ENCODE results near the gene CRIP1.

The CRIP1 gene

GRCh38 chr14:105519946-105520698 is 33.4 kb downstream of the CRIP1 start:
- DNase-seq, result no peak

- DNase-seq, result no peak
These were observed 38.6 kb downstream of the CRIP1 start for GRCh38 chr14:105525326-105525725.

- DNase-seq, result peak in 1 of 3 donors; percentile 37
These were observed 39.4 kb downstream of the CRIP1 start, which contains the start of gene TMEM121 for GRCh38 chr14:105525861-105526775. TMEM121 (plus strand) TSS chr14:105526583; CDS start chr14:105528835, 2,252 bp downstream.

GRCh38 chr14:105526776-105527380 is 40.2 kb downstream of the CRIP1 start:
- DNase-seq, result no peak

DNA sequence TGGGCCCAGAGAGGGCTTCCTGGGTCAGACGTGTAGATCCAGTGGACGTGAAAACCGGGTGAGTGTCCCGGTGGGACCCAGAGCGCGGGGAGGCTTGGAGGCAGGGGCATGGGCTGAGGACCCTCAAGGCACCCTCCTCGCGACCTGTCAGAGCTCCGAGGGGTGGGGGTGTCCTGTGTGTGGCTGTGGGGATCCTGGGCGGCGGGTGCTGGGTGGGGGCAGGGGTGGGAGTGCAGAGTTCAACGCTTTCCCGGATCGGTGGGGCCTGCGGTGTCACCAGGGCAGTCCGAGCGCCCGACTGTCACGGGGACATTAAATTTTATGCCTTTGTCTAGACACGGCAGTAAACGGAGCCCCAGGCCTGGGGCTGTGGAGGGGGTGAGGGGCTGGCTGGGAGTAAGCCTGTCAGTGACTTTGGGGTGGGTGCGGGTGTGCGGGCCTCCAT is 40.7 kb downstream of the CRIP1 start:
- DNase-seq, result no peak

DNA sequence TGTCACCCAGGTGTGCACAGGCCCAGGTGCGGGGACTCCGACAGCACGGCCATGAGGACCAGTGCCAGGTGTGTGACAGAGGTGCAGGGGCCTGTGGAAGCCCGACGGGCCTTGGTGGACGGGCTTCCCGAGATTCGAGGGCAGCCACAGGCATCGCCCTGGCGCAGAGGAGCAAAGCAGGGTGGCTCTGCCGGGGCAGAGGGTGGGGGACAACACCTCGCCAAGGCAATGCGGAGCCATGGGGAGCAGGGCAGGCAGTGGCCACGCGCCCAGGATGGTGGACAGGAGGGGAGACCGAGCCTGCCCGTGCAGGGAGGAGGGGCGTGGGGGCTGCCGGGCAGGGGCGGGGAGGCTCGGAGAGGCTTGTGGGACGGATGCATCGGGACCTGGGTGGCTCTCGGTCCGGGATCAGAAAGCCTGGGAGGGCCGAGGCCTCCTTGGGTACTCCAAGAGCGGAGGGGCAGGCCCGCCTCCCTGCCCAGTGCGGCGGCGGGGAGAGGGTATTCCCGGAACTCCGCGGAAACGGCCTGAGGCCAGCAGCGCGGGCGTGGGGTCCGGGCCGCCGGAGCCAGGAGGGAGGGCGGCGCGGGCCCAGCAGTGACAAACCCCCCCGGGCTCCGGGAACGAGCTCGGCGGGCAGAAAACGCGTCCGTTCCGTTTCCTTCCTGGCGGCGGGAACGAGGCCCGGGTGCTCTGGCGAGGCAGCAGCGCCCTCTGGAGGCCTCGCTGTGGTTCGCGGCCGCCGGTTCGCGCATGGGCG is 41.3 kb downstream of the CRIP1 start:
- peak; percentile 77 to 92 (median 89) for DNase-seq

- DNase-seq, result no peak
These were observed 42.1 kb downstream of the CRIP1 start for GRCh38 chr14:105528586-105529318.

- DNase-seq, result no peak
These were observed 42.6 kb downstream of the CRIP1 start for GRCh38 chr14:105529319-105529568.

DNA sequence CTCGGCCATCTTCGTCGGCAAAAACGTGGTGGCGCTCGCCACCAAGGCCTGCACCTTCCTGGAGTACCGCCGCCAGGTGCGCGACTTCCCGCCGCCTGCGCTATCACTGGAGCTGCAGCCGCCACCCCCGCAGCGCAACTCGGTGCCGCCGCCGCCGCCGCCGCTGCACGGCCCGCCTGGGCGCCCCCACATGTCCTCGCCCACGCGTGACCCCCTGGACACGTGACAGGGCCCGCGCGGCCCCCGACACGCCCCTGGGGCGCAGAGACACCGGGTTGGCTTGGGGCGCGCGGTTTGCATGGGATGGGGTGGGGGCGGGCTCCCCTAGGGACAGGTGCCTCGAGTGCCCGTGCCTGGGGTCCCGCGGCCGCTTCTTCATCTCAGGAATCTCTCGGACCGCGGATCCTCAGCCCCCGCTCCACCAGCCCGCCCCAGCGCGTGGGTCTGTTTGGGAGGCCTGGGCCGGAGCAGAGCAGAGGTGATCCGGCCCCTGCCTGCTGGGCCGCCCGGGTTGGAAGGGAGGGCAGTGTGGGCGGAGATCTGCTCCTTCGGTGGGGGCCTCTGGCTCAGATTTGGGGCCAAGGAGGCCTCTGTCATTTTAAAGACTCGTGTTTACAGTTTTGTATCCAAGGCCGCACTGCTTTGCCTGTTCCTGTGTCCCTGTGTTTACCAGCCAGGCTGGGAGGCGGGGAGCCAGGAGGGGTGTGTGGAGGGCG is 43.0 kb downstream of the CRIP1 start:
- DNase-seq, result no peak

DNA sequence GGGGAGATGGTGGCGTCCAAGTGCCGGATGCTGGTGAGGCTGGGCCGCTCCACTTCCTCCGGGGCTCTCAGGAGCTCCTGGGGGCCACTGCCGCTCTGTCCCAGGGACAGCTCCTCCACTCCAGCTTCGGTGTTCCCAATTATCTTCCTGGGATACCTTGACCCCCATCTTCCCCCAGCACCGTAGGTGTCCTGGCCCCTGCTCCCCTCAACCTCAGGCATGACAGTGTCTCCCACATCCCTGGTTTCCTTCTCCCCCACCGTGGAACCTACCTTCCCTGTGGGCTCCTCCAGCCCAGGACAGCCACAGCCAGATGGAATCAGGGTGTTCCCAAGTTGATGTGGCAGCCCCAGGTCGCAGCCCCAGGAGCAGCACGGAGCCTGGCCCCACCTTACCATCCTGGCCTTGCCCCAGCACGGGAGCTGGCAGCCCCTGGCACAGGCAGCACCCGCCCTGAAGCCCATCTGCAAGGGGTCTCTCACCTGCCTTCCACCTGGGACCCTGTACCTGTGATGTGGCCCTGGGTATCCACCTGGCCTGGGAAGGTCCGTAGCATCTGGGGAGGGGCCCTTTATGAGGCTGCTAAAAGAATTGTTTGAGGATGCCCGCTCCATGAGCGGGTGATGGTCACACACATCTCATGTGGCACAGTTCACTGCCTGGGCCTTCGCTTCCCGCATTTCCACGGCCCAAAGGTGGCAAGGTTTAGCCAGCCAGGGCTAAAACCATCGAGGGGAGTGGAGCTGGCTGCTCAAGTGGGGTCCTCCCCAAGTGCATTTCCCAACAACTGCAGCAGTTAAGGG is 43.8 kb downstream of the CRIP1 start:
- DNase-seq, result no peak

GRCh38 chr14:105531088-105531893 is 44.6 kb downstream of the CRIP1 start:
- DNase-seq, result no peak

DNA sequence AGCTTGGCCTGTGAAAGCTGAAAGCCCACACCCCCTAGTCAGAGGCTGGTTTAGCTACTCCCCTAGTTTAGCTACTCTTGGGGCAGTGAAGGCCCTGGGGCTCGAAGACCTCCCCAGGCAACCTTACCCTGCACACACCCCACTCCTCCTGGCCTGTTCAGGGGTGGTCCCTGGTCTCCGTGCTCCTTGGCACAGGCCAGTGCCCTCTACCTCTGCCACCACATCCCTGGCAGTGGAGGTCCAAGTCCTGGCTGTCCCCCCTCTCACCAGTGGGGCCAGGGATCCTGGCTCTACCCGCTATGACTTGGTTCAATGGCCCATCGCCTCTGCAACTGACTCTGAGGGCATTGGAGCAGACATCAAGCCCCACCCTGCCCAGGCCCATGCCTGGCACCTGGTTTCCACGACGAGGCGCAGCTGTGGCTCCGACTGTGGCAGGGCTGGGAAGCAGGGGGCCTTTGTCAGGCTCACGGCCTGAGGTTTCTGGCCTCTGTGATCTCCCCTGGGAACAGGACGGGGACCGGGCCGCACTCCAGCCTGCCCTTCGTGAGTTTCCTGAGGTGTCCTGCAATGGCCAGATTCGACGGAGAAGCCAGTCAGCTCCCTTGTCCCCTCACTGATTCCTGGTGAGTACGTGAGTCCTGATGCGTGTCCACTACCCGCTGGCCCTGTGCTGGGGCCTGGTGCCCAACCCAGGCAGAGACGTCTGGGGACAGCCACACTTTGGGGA is 45.4 kb downstream of the CRIP1 start:
- DNase-seq, result no peak

DNA sequence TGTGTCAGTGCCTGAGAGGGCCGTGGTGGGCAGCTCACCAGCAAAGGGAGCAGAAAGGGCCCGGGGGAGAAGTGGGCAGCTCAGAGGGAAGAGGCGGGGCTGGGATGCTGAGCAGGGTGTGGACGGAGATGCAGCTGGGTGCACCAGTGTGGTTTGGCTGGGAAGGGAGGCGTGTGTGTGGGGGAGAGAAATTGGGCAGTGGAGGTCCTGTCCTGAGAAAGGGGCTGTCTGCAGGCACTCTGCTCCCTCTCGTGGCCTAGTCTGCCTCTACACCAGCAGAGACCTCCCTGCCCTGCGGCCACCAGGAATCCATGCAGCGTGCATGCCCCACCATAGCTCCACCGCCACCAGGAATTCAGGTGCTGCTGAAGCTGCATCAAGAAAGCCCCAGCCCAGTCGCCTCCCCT is 46.1 kb downstream of the CRIP1 start:
- no peak for DNase-seq

DNA sequence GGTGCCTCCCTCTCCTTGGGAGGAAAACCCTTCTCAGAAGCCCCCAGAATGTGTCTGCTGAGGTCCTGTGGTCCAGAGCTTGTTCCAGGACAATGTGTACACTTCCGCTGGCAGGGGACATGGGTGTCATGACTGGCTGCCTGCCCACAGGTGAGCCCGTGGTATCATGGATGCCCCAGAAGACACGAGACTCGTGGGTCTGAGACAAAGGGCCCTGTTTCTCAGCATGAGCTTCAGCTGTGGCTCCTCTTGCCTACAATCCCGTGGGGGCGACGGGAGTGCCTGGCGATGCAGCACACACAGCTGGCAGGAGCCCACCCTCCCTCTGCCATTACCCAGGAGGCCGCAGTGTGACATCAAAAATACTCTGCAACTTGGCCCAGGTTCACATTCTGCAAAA is 46.7 kb downstream of the CRIP1 start:
- no peak for DNase-seq

GRCh38 chr14:105533811-105534498 is 47.3 kb downstream of the CRIP1 start:
- DNase-seq, result no peak

DNA sequence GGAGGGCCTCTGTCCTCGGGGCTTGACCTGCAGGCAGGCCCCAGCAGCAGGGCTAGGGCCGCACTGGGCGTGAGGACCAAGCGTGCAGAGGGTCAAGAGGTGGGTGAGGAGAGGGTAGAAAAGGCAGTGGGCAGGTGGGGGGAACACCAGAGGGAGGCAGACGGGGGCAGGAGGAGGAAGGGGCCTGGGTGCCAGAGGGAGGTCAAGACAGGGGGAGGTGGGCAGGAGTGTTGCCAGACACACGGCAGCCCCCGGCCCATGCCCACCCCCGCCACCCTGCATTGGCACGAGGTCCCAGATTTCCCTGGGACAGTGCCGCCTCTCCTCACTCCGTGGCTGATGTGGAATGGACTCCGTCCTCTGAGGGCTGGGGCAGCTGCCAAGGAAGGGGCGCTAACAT is 47.9 kb downstream of the CRIP1 start:
- no peak for DNase-seq

DNA sequence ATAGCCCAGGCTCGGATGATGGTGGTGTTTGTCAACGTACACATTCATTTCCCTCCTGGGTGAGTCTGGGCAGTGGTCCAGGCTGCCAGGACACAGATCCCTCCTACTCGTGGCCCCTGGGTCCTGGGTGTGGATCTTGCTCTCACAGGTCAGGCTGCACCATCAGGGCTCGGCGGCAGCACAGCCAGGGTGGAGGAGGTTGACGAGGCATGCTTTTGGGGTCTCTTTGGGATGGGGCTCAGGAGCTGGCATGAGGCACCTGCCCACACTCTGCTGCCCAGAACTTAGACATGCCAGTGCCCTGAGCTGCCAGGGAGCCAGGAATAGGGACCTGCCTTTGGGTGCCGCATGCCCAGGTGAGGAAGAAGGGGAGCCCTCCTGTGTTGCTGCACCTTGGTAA is 49.4 kb downstream of the CRIP1 start:
- no peak for DNase-seq

All from suppressor macrophage treated with lipopolysaccharide for 1 hour (primary cell).